Muscle layer of colon (tissue), 2 donors: ENCODE measurements around the gene RCAN2.

Source experiments
- H3K27ac ChIP-seq: one replicate; pipeline ENCODE4 v1.7.0; 2013; ENCODE audit warnings: low read depth, mild to moderate bottlenecking, low read length, moderate library complexity
- H3K27me3 ChIP-seq, 2 donors: one replicate each; pipeline ENCODE4 v1.7.0; 2013; ENCODE audit warnings: low read length in 2 of 2, mild to moderate bottlenecking in 2 of 2; ENCODE audit not compliant: insufficient read depth in 2 of 2, control insufficient read depth in 1 of 2
- H3K36me3 ChIP-seq: one replicate; pipeline ENCODE4 v1.7.0; 2013; ENCODE audit warnings: mild to moderate bottlenecking, low read length; ENCODE audit not compliant: insufficient read depth
- H3K4me1 ChIP-seq: one replicate; pipeline ENCODE4 v1.7.0; 2013; ENCODE audit warnings: mild to moderate bottlenecking, low read length; ENCODE audit not compliant: insufficient read depth
- H3K4me3 ChIP-seq, 2 donors: one replicate each; pipeline ENCODE4 v1.7.0; 2013; ENCODE audit warnings: low read length in 2 of 2, low read depth in 1 of 2, mild to moderate bottlenecking in 1 of 2, moderate library complexity in 1 of 2
- H3K9ac ChIP-seq: one replicate; pipeline ENCODE4 v1.7.0; 2013; ENCODE audit warnings: low read length
- H3K9me3 ChIP-seq: one replicate; pipeline ENCODE4 v1.7.0; 2013; ENCODE audit warnings: mild to moderate bottlenecking, low read length
- donor health status: abdominal sarcoma.
- donor health status: Adenocarcinoma of cecum.

The RCAN2 gene

DNA sequence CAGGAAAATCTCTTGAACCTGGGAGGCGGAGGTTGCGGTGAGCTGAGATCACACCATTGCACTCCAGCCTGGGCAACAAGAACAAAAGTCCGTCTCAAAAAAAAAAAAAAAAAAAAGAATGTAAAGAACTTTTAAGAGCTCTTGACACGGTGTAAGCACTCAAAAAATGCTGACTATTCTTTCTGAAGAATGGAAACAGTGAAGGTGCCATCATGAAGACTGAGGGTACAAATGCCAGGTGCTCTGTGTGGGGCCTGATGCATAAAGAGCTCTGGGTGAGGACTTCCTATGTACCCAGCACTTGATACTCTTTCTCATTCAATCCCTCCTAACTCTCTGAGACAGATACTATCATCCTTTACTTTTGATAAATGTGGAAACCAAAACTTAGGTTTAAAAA lies 275.5 kb downstream of the RCAN2 start:
- Histone ChIP-seq H3K36me3 (no peaks in the 10 kb centered on the region), H3K27me3 (no peaks in the 10 kb centered on the region), H3K9me3 (no peaks in the 10 kb centered on the region), H3K4me1 (no peaks in the 10 kb centered on the region), H3K27ac (no peak overlapping the region), H3K9ac (no peak overlapping the region), H3K4me3 (no peak overlapping the region)

DNA sequence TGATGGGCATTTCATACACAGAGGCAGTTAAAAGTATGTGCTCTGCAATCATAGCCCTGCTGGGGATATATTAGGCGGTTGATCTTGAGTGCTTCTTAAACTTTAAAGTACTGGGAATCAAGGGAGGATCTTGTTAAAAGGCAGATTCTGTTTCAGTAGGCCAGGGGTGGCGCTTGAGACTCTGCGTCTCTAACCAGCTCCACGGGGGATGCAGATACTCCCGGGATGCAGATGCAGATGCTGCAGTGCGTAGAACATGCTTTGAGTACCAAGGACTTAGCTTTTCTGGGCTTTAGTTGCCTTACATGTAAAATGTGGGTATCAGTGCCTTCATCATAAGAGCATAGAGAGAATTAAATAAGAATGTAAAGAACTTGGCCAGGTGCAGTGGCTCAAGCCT lies 276.0 kb downstream of the RCAN2 start:
- no peaks in the 10 kb centered on the region for H3K27me3 ChIP-seq
- no peak overlapping the region for H3K9ac ChIP-seq
- H3K9me3 ChIP-seq, result no peaks in the 10 kb centered on the region
- no peak overlapping the region for H3K27ac ChIP-seq
- H3K4me3 ChIP-seq, result no peak overlapping the region
- H3K36me3 ChIP-seq, result no peaks in the 10 kb centered on the region
- H3K4me1 ChIP-seq, result no peaks in the 10 kb centered on the region

DNA sequence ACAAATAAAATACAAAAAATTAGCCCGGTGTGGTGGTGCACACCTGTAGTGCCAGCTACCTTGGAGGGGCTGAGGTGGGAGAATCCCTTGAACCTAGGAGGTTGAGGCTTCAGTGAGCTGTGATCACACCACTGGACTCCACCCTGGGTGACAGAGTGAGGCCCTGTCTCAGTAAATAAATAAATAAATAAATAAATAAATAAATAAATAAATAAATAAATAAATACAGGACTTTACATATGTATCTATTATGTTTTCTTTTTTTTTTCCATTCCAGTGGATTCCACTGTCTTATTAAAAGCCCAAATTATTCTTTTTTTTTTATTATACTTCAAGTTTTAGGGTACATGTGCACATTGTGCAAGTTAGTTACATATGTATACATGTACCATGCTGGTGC lies 279.3 kb downstream of the RCAN2 start:
- H3K9ac ChIP-seq, result no peak overlapping the region
- no peaks in the 10 kb centered on the region for H3K27me3 ChIP-seq
- no peak overlapping the region for H3K27ac ChIP-seq
- no peak overlapping the region for H3K4me3 ChIP-seq
- H3K9me3 ChIP-seq, result no peaks in the 10 kb centered on the region
- no peaks in the 10 kb centered on the region for H3K36me3 ChIP-seq
- no peaks in the 10 kb centered on the region for H3K4me1 ChIP-seq

DNA sequence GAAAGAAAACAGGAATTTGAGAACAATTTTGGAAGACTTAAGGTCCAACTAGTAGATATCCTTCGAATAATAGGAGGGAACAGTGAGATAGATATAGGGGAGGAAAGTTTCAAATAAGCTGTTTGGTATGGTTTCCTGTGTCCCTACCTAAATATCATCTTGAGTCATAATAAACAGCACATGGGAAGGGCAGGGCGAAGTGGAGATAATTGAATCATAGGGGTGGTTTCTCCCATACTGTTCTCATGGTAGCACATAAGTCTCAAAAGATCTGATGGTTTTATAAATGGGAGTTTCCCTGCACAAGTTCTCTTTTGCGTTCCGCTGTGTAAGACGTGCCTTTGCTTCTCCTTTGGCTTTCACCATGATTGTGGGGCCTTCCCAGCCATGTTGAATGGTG lies 281.0 kb downstream of the RCAN2 start:
- Histone ChIP-seq H3K36me3 (no peaks in the 10 kb centered on the region), H3K27me3 (no peaks in the 10 kb centered on the region)

DNA sequence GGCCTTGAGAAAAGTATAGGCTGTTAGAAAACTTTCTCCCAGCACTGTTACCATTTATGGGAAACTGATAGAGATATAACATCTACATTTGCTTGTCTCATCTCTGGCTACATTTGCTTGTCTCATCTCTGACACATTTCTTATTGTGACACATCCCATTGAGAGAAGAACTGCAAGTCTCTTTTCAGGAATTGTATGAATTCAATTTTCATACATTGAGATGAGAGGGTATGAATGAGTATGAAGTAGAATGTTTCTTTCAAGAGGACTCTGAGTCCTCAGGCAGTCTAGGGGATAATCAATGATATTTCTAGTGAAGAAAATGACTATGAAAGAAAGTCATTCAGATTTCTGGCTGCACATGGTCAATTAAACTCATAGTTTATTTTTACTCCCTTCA lies 282.9 kb downstream of the RCAN2 start:
- H3K36me3 ChIP-seq, result no peaks in the 10 kb centered on the region
- no peaks in the 10 kb centered on the region for H3K27me3 ChIP-seq
- no peaks in the 10 kb centered on the region for H3K4me1 ChIP-seq
- H3K9me3 ChIP-seq, result no peaks in the 10 kb centered on the region
- no peak overlapping the region for H3K9ac ChIP-seq
- H3K4me3 ChIP-seq, result no peak overlapping the region
- no peak overlapping the region for H3K27ac ChIP-seq

More for the DNA sequence above, 281.0 kb downstream of the RCAN2 start:
- no peak overlapping the region for H3K27ac ChIP-seq
- H3K9me3 ChIP-seq, result no peaks in the 10 kb centered on the region
- no peak overlapping the region for H3K9ac ChIP-seq
- no peaks in the 10 kb centered on the region for H3K4me1 ChIP-seq
- no peak overlapping the region for H3K4me3 ChIP-seq

DNA sequence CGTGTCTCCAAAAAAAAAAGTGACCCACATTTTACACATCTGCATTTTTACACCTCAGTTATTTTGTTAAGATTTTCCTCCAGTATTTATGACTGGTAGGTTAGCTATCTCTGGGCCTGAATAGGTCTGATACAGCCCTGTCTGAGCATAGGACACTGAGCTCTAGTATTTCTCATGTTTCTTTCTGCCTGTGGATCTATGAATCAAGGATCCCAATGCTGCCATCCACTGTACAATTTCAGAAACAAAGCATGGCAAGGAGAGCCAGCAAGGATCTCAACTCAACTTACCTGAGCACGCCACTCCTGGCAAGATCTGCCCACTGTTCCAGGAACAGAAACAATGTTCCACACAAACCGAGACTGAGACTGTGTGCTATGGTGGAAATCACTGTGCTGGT lies 284.1 kb downstream of the RCAN2 start:
- H3K27me3 ChIP-seq, result no peaks in the 10 kb centered on the region
- no peaks in the 10 kb centered on the region for H3K36me3 ChIP-seq
- no peak overlapping the region for H3K27ac ChIP-seq
- no peaks in the 10 kb centered on the region for H3K4me1 ChIP-seq
- H3K9me3 ChIP-seq, result no peaks in the 10 kb centered on the region
- H3K4me3 ChIP-seq, result no peak overlapping the region
- H3K9ac ChIP-seq, result no peak overlapping the region

DNA sequence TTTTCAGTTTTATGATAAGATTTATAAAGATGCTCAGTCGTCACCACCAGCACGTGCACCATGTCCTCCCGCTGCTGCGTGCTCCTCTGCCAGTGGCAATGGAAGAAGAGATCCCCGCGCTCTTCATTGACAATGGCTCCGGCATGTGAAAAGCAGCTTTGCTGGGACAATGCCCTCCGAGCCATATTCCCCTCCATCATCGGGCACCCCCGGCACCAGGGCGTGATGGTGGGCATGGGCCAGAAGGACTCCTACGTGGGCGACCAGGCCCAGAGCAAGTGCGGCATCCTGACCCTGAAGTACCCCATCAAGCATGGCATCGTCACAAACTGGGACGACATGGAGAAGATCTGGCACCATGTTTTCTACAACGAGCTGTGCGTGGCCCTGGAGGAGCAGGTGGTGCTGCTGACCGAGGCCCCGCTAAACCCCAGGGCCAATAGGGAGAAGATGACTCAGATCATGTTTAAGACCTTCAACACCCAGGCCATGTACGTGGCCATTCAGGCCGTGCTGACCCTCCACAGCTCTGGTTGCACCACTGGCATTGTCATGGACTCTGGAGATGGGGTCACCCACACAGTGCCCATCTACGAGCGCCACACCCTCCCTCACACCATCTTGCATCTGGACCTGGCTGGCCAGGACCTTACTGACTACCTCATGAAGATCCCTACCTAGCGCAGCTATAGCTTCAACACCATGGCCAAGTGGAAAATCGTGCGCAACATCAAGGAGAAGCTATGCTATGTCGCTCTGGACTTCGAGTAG lies 286.2 kb downstream of the RCAN2 start:
- Histone ChIP-seq H3K27me3 (no peaks in the 10 kb centered on the region), H3K4me3 (no peak overlapping the region), H3K9ac (no peak overlapping the region), H3K27ac (no peak overlapping the region), H3K36me3 (no peaks in the 10 kb centered on the region), H3K9me3 (no peaks in the 10 kb centered on the region), H3K4me1 (no peaks in the 10 kb centered on the region)

DNA sequence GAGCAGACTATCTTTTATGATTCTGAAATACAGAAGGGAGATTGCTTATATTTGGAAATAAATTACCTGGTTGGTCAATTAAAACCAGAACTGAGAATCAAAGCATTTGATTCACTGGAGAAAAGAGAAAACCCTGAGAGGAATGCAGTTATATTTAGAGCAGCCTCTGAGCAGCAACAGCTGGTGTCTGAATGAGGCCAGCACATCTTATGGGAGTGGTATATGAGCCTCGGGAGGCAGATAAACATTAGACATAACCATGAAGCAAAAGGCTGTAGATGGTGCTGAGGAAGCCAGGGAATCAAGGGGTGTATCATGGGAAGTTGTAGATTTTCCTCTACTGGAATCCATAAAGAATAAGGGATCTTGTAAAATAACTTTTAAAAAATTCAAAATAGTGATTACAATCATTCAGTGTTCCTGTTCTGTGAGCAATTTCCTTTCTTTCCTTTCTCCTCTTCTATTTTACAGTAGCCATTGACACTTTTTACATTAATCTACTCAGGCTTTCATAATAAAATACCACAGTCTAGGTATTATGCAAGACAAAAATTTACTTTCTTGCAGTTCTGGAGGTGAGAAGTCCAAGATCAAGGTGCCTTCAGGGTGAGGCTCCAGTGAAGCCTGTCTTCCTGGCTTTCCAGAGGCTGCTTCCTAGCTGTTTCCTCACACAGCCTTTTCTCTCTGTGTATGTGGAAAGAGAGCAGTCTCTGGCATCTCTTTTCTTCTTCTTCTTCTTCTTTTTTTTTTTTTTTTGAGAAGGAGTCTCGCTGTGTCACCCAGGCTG lies 287.7 kb downstream of the RCAN2 start:
- no peak overlapping the region for H3K27ac ChIP-seq
- H3K9ac ChIP-seq, result no peak overlapping the region
- H3K4me3 ChIP-seq, result no peak overlapping the region
- no peaks in the 10 kb centered on the region for H3K9me3 ChIP-seq
- H3K4me1 ChIP-seq, result no peaks in the 10 kb centered on the region
- H3K27me3 ChIP-seq, result no peaks in the 10 kb centered on the region
- H3K36me3 ChIP-seq, result no peaks in the 10 kb centered on the region

DNA sequence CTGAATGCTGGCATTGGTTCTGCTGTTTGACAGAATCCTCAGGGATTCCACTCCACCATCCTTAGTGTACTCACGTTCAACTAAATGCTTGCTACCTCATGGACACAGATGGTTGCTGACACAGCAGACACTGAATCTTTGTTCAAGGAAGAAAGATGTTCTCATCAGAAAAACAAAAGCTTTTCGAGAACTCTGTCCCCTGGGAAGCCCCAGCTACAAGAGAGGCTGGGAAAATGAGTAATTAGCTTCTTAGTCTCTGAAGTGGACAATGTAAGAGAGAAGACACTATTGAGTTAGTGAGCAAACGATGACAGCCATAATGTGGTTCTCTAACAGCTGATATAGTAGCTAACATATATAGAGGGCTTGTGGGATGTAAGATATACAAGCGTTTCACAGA lies 289.5 kb downstream of the RCAN2 start:
- Histone ChIP-seq H3K9ac (no peak overlapping the region), H3K4me1 (no peaks in the 10 kb centered on the region), H3K4me3 (no peak overlapping the region), H3K27me3 (no peaks in the 10 kb centered on the region), H3K27ac (no peak overlapping the region), H3K9me3 (no peaks in the 10 kb centered on the region), H3K36me3 (no peaks in the 10 kb centered on the region)

DNA sequence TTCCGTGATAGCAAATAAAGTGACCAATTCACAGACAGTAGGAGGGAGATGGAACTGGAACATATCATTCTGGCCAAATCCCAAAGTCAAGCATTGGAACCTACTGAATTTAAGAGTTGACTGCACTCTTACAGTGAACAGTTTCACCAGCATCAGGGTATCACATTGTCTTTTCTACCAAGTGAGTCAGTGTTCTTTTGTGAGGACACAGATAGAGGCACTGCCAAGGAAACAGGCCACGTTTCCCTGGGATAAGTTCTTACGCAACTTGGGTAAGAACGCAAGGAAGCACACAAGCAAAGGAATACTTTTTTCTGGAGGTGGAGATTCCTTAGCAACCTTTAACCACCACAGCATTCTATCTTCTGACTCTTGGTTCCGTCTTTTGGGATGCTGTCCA lies 291.9 kb downstream of the RCAN2 start:
- H3K9me3 ChIP-seq, result no peaks in the 10 kb centered on the region
- H3K27me3 ChIP-seq, result no peaks in the 10 kb centered on the region
- H3K27ac ChIP-seq, result no peak overlapping the region
- no peak overlapping the region for H3K4me3 ChIP-seq
- no peaks in the 10 kb centered on the region for H3K4me1 ChIP-seq
- no peak overlapping the region for H3K9ac ChIP-seq
- no peaks in the 10 kb centered on the region for H3K36me3 ChIP-seq

DNA sequence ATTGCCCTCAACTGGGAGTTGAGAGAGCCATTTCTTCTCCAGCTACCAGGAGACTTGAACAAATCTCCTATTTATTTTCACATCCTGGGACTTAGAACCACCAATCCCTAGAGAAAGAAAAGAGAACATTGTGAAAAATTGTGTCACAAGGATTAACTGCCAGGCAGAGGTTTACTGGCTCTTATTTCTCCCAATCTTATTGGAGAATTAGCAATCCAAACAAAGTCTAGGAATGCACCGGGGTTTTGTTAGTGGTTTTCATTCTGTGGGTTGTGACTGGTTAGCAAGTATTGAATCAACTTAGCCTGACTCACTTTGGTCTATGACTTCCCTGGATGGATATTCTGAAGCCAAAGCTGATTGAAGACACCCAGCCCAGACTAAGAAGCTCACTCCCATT lies 299.3 kb downstream of the RCAN2 start:
- Histone ChIP-seq H3K4me3 (no peak overlapping the region), H3K27me3 (no peaks in the 10 kb centered on the region), H3K27ac (no peak overlapping the region), H3K36me3 (no peaks in the 10 kb centered on the region), H3K4me1 (no peaks in the 10 kb centered on the region), H3K9ac (no peak overlapping the region), H3K9me3 (no peaks in the 10 kb centered on the region)

DNA sequence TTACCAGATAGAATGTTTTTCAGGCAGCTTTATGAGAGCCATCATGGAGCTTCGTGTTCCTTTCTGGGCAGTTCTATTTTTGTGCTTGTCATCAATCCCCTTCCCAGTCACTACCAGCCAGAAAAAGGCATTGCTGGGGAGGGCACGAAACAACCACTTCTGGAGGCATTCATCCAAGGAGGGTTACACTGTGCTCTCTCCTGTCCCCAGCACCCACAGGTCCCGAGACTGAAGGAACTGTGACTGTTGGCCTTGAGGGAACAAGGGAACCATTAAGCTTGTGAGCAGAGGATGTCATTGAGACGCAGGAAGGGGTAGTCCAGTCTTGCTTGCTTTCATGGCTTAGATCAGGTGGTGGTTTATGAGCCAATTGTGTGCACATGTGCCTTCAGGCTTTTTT lies 300.4 kb downstream of the RCAN2 start:
- Histone ChIP-seq H3K9ac (no peak overlapping the region), H3K27ac (no peak overlapping the region), H3K27me3 (no peaks in the 10 kb centered on the region), H3K4me3 (no peak overlapping the region), H3K4me1 (no peaks in the 10 kb centered on the region), H3K36me3 (no peaks in the 10 kb centered on the region), H3K9me3 (no peaks in the 10 kb centered on the region)
